Activated CD4-positive, alpha-beta T cell treated with anti-CD3 and anti-CD28 coated beads for 36 hours (primary cell): ENCODE data around the gene GRB2. TPM values are rescaled to one million over a fixed set of nuclear protein-coding genes. Genes with fewer than 3 reads are reported as not detected.

Experiments used
- ATAC-seq: fragments of 200-7000 bp; cut with Tn5 transposase; one replicate; pipeline ENCODE4 v1.10.0; 2021; ENCODE audit warnings: mild to moderate bottlenecking, moderate library complexity
- CTCF ChIA-PET: fragments of 350-600 bp; sonication (Branson Sonifier 250); formaldehyde crosslinking; loops from one replicate; lab custom pipeline; 2021; ENCODE audit warnings: antibody characterized with exemption; lab: Charles Lee
- POLR2A ChIA-PET: fragments of 350-600 bp; sonication (Branson Sonifier 250); formaldehyde crosslinking; loops from one replicate; lab custom pipeline; 2021; ENCODE audit warnings: antibody characterized with exemption, inconsistent platforms; lab: Charles Lee
- DNase-seq: peaks from one replicate; pipeline ENCODE4 v3.0.0-alpha.2; 2020
- H3K27ac Mint-ChIP-seq: one replicate; pipeline ENCODE4 v1.8.0; 2021; ENCODE audit warnings: mixed read lengths
- H3K27me3 Mint-ChIP-seq: one replicate; pipeline ENCODE4 v1.8.0; 2021; ENCODE audit warnings: mixed read lengths
- H3K36me3 Mint-ChIP-seq: one replicate; pipeline ENCODE4 v1.8.0; 2021; ENCODE audit warnings: low read depth, mixed read lengths
- H3K4me1 Mint-ChIP-seq: one replicate; pipeline ENCODE4 v1.8.0; 2021; ENCODE audit warnings: mixed read lengths
- H3K4me3 Mint-ChIP-seq: one replicate; pipeline ENCODE4 v1.8.0; 2021; ENCODE audit warnings: mild to moderate bottlenecking, moderate library complexity, mixed read lengths
- H3K9me3 Mint-ChIP-seq: one replicate; pipeline ENCODE4 v1.8.0; 2021; ENCODE audit warnings: low read depth, mixed read lengths
- intact Hi-C, 2 experiments: fragments of 100-400 bp; cut with DNase I in 1 of 2; cut with micrococcal nuclease in 1 of 2; formaldehyde crosslinking; loops; one replicate each; pipeline versions ENCODE4 v1.14.2 to v1.15.1; 2022 to 2024; cut with DNase I, micrococcal nuclease
- total RNA-seq, 2 experiments: library from RNA; stranded (reverse); gene quantifications; one replicate each; pipeline ENCODE4 v1.2.3, GENCODE V29; 2021

Gene GRB2
- total RNA-seq, 2 experiments from 2014 or later, result 157 to 168 TPM

GRCh38 chr17:75412455-75413317, 7.2 kb upstream of the GRB2 start:
- peak overlapping the region; percentile 3 for H3K27ac Mint-ChIP-seq
- peak; percentile 85 for ATAC-seq
- H3K4me3 Mint-ChIP-seq, result peak overlapping the region; percentile 44
- ChIA-PET CTCF (interaction anchor here (0.6 to 2.1 kb wide), 60 partner anchors 10 to 687 kb away, joined by 3 to 24 read pairs (median 4); partner anchors contain the start of genes CDR2L, MIF4GD, MRPS7 and NT5C), POLR2A (interaction anchor here (0.6 to 1.5 kb wide), 6 partner anchors 66 to 418 kb away, joined by 3 to 4 read pairs (median 4); no protein-coding TSS in a partner anchor)
- H3K27me3 Mint-ChIP-seq, result no peaks in the 10 kb centered on the region
- peak; percentile 84 for DNase-seq
- no peaks in the 10 kb centered on the region for H3K36me3 Mint-ChIP-seq
- intact Hi-C loops, result loop anchor here (1.0 to 5.0 kb wide), 11 partner anchors 89 to 451 kb away; partner anchors contain the start of genes GGA3 (in 1 of the 2), MIF4GD (in 1 of the 2), MRPS7 (in 1 of the 2) and NUP85 (in 1 of the 2)
- peaks cover 15% of the 10 kb centered on the region for H3K4me1 Mint-ChIP-seq
- H3K9me3 Mint-ChIP-seq, result no peaks in the 10 kb centered on the region

GRCh38 chr17:75411328-75412067, 6.0 kb upstream of the GRB2 start:
- ChIA-PET CTCF (interaction anchor here (0.7 to 1.9 kb wide), 23 partner anchors 14 to 450 kb away, joined by 3 to 24 read pairs (median 5); partner anchors contain the start of genes MIF4GD, SLC25A19 and TMEM94), POLR2A (interaction anchor here (1.1 to 1.5 kb wide), 3 partner anchors 114 to 149 kb away, joined by 3 to 4 read pairs (median 4); no protein-coding TSS in a partner anchor)
- no peak for DNase-seq
- H3K27ac Mint-ChIP-seq, result no peak overlapping the region
- ATAC-seq, result peak; percentile 21
- H3K4me1 Mint-ChIP-seq, result peaks cover 18% of the 10 kb centered on the region
- H3K4me3 Mint-ChIP-seq, result no peak overlapping the region
- intact Hi-C loops, result loop anchor here (1.0 to 5.0 kb wide), 11 partner anchors 88 to 450 kb away; partner anchors contain the start of genes GGA3 (in 1 of the 2), MIF4GD (in 1 of the 2), MRPS7 (in 1 of the 2) and NUP85 (in 1 of the 2)
- no peaks in the 10 kb centered on the region for H3K9me3 Mint-ChIP-seq
- H3K36me3 Mint-ChIP-seq, result no peaks in the 10 kb centered on the region
- no peaks in the 10 kb centered on the region for H3K27me3 Mint-ChIP-seq

- Mint-ChIP-seq H3K4me3 (no peak overlapping the region), H3K4me1 (peaks cover 24% of the 10 kb centered on the region), H3K27me3 (no peaks in the 10 kb centered on the region), H3K9me3 (no peaks in the 10 kb centered on the region), H3K27ac (peak overlapping the region; percentile 5), H3K36me3 (no peaks in the 10 kb centered on the region)
- ATAC-seq, result no peak
- POLR2A ChIA-PET, result interaction anchor here (0.6 kb wide), 1 partner anchor 643 kb away, joined by 4 read pairs; no protein-coding TSS in a partner anchor
- no peak for DNase-seq
- intact Hi-C loops, result loop anchor here in 1 of 2 experiments (5.0 kb wide), 1 partner anchor 298 kb away; no protein-coding TSS in a partner anchor
- CTCF ChIA-PET, result interaction anchor here (0.6 to 1.1 kb wide), 5 partner anchors 79 to 149 kb away, joined by 3 to 6 read pairs (median 3); partner anchors contain the start of genes GGA3, MIF4GD, MRPS7 and SLC25A19
Observed at GRCh38 chr17:75410141-75410540, 4.7 kb upstream of the GRB2 start.

- no peaks in the 10 kb centered on the region for H3K9me3 Mint-ChIP-seq
- ChIA-PET CTCF (interaction anchor here (0.6 to 1.6 kb wide), 4 partner anchors 48 to 361 kb away, joined by 3 to 7 read pairs (median 4); partner anchors contain the start of genes KCTD2, SLC25A19 and TMEM94), POLR2A (no interaction called here)
- peaks cover 32% of the 10 kb centered on the region for H3K4me1 Mint-ChIP-seq
- H3K27me3 Mint-ChIP-seq, result no peaks in the 10 kb centered on the region
- peak overlapping the region; percentile 22 for H3K27ac Mint-ChIP-seq
- H3K4me3 Mint-ChIP-seq, result no peak overlapping the region
- intact Hi-C loops, result no loop called here
- no peak for DNase-seq
- ATAC-seq, result no peak
- H3K36me3 Mint-ChIP-seq, result peaks cover 7% of the 10 kb centered on the region
Observed at GRCh38 chr17:75407655-75408352, 2.3 kb upstream of the GRB2 start.

GRCh38 chr17:75406222-75406615, 741 bp upstream of the GRB2 start:
- CTCF ChIA-PET, result interaction anchor here (0.6 to 3.5 kb wide), 18 partner anchors 11 to 535 kb away, joined by 3 to 16 read pairs (median 4); partner anchors contain the start of gene SLC25A19
- intact Hi-C loops, result no loop called here
- DNase-seq, result peak; percentile 31

GRCh38 chr17:75404731-75405364, 630 bp downstream of the GRB2 start:
- intact Hi-C loops, result loop anchor here (1.0 to 2.0 kb wide), 23 partner anchors 11 to 532 kb away; partner anchors contain the start of genes MIF4GD (in 2 of the 2), SLC25A19 (in 2 of the 2), GGA3 (in 1 of the 2) and LLGL2 (in 1 of the 2)
- H3K27me3 Mint-ChIP-seq, result no peaks in the 10 kb centered on the region
- ChIA-PET POLR2A (interaction anchor here (0.6 to 1.8 kb wide), 6 partner anchors 8 to 144 kb away, joined by 3 to 11 read pairs (median 5); partner anchors contain the start of genes GGA3, MIF4GD and SLC25A19), CTCF (interaction anchor here (1.0 to 3.5 kb wide), 7 partner anchors 10 to 184 kb away, joined by 3 to 16 read pairs (median 4); no protein-coding TSS in a partner anchor)
- ATAC-seq, result peak; percentile 28
- peak overlapping the region; percentile 90 for H3K4me3 Mint-ChIP-seq
- peak; percentile 76 for DNase-seq
- no peaks in the 10 kb centered on the region for H3K9me3 Mint-ChIP-seq
- peaks cover 38% of the 10 kb centered on the region for H3K4me1 Mint-ChIP-seq
- peaks cover 16% of the 10 kb centered on the region for H3K36me3 Mint-ChIP-seq
- peak overlapping the region; percentile 96 for H3K27ac Mint-ChIP-seq

More at GRCh38 chr17:75406222-75406615, 741 bp upstream of the GRB2 start:
- H3K36me3 Mint-ChIP-seq, result peaks cover 10% of the 10 kb centered on the region
- H3K27ac Mint-ChIP-seq, result peak overlapping the region; percentile 86
- H3K4me1 Mint-ChIP-seq, result peaks cover 33% of the 10 kb centered on the region
- POLR2A ChIA-PET, result interaction anchor here (0.6 to 1.8 kb wide), 8 partner anchors 10 to 296 kb away, joined by 3 to 11 read pairs (median 4); partner anchors contain the start of genes ARMC7, GGA3, MIF4GD and SLC25A19
- H3K4me3 Mint-ChIP-seq, result peak overlapping the region; percentile 90
- no peak for ATAC-seq
- H3K27me3 Mint-ChIP-seq, result no peaks in the 10 kb centered on the region
- H3K9me3 Mint-ChIP-seq, result no peaks in the 10 kb centered on the region

- H3K4me3 Mint-ChIP-seq, result peak overlapping the region; percentile 90
- no peaks in the 10 kb centered on the region for H3K27me3 Mint-ChIP-seq
- ATAC-seq (peak; percentile 18), DNase-seq (peak; percentile 76)
- peaks cover 16% of the 10 kb centered on the region for H3K36me3 Mint-ChIP-seq
- peaks cover 38% of the 10 kb centered on the region for H3K4me1 Mint-ChIP-seq
- CTCF ChIA-PET, result interaction anchor here (0.7 to 3.5 kb wide), 13 partner anchors 9 to 134 kb away, joined by 3 to 16 read pairs (median 3); partner anchors contain the start of gene SLC25A19
- H3K27ac Mint-ChIP-seq, result peak overlapping the region; percentile 96
- intact Hi-C loops, result loop anchor here (1.0 to 2.0 kb wide), 8 partner anchors 10 to 133 kb away; partner anchors contain the start of genes MIF4GD (in 1 of the 2) and SLC25A19 (in 1 of the 2)
- POLR2A ChIA-PET, result interaction anchor here (0.6 kb wide), 1 partner anchor 81 kb away, joined by 3 read pairs; no protein-coding TSS in a partner anchor
- H3K9me3 Mint-ChIP-seq, result no peaks in the 10 kb centered on the region
Observed at GRCh38 chr17:75404223-75404730, 1.2 kb downstream of the GRB2 start.

GRCh38 chr17:75403131-75403530, 2.3 kb downstream of the GRB2 start:
- Mint-ChIP-seq H3K9me3 (no peaks in the 10 kb centered on the region), H3K4me3 (peak overlapping the region; percentile 90), H3K27me3 (no peaks in the 10 kb centered on the region), H3K4me1 (peaks cover 44% of the 10 kb centered on the region), H3K27ac (peak overlapping the region; percentile 87), H3K36me3 (peaks cover 16% of the 10 kb centered on the region)
- DNase-seq (no peak), ATAC-seq (no peak)
- ChIA-PET POLR2A (interaction anchor here (0.6 kb wide), 1 partner anchor 12 kb away, joined by 7 read pairs; no protein-coding TSS in a partner anchor), CTCF (interaction anchor here (0.7 to 3.5 kb wide), 12 partner anchors 8 to 442 kb away, joined by 3 to 16 read pairs (median 4); partner anchors contain the start of gene SLC25A19)
- intact Hi-C loops, result no loop called here

- H3K27me3 Mint-ChIP-seq, result no peaks in the 10 kb centered on the region
- ATAC-seq, result peak; percentile 27
- peak overlapping the region; percentile 51 for H3K4me3 Mint-ChIP-seq
- peak overlapping the region; percentile 84 for H3K27ac Mint-ChIP-seq
- POLR2A ChIA-PET, result interaction anchor here (0.8 to 1.3 kb wide), 2 partner anchors 8 to 113 kb away, joined by 3 to 6 read pairs; partner anchors contain the start of gene SLC25A19
- H3K9me3 Mint-ChIP-seq, result no peaks in the 10 kb centered on the region
- CTCF ChIA-PET, result interaction anchor here (0.6 to 2.3 kb wide), 12 partner anchors 10 to 415 kb away, joined by 3 to 11 read pairs (median 4); partner anchors contain the start of genes CDR2L and SLC25A19
- intact Hi-C loops, result no loop called here
- no peak for DNase-seq
- peaks cover 16% of the 10 kb centered on the region for H3K36me3 Mint-ChIP-seq
- peaks cover 50% of the 10 kb centered on the region for H3K4me1 Mint-ChIP-seq
Observed at GRCh38 chr17:75402026-75402425, 3.5 kb downstream of the GRB2 start.
